IMR-90 (cell line): ENCODE results near the gene TMEM238. TPM values are rescaled to one million over a fixed set of nuclear protein-coding genes. Genes with fewer than 3 reads are reported as not detected.

Source experiments
- ATAC-seq: fragments of 200-7000 bp; cut with Tn5 transposase; 2 replicates; pipeline ENCODE4 v1.9.1; 2020; ENCODE audit warnings: low read depth, mild to moderate bottlenecking, moderate library complexity
- BruUV-seq: library from RNA; stranded (reverse); fragments of 400-500 nt; replicated peaks from 2 replicates; lab custom pipeline; 2021; lab: Mats Ljungman, UMichigan
- CTCF ChIA-PET: fragments of 300-600 bp; formaldehyde crosslinking; extraction: SDS; loops from one replicate; lab custom pipeline; 2021; ENCODE audit warnings: antibody characterized with exemption; lab: Yijun Ruan, JAX
- POLR2A ChIA-PET: fragments of 300-600 bp; sonication (Branson Sonifier 250); formaldehyde crosslinking; loops from one replicate; lab custom pipeline; 2022; ENCODE audit warnings: antibody characterized with exemption; ENCODE audit not compliant: unreplicated experiment; lab: Charles Lee
- DNase-seq: peaks from one replicate; pipeline ENCODE4 v3.0.0; 2013
- H2AFZ ChIP-seq: replicated peaks from 2 replicates; pipeline ENCODE3; 2013; ENCODE audit warnings: low read length, mild to moderate bottlenecking; ENCODE audit not compliant: poor library complexity
- H2AK5ac ChIP-seq: 2 replicates; pipeline ENCODE4 v1.6.1; 2013; ENCODE audit warnings: low read depth, low read length, inconsistent platforms
- H2AK9ac ChIP-seq: replicated peaks from 2 replicates; pipeline ENCODE3; 2013; ENCODE audit warnings: mild to moderate bottlenecking, low read depth, low read length, moderate library complexity; ENCODE audit not compliant: poor library complexity
- H2BK120ac ChIP-seq: 2 replicates; pipeline ENCODE4 v1.6.1; 2013; ENCODE audit warnings: low read depth, low read length, inconsistent platforms
- H2BK15ac ChIP-seq: 3 replicates; pipeline ENCODE4 v1.6.1; 2013; ENCODE audit warnings: low read depth, low read length, inconsistent platforms
- H2BK20ac ChIP-seq: 2 replicates; pipeline ENCODE4 v1.6.1; 2013; ENCODE audit warnings: low read depth, mild to moderate bottlenecking, inconsistent platforms, low read length, moderate library complexity
- H2BK5ac ChIP-seq: 2 replicates; pipeline ENCODE4 v1.6.1; 2013; ENCODE audit warnings: mild to moderate bottlenecking, low read depth, low read length, inconsistent platforms; ENCODE audit not compliant: poor library complexity, severe bottlenecking
- H3K14ac ChIP-seq: replicated peaks from 2 replicates; pipeline ENCODE4 v1.6.1; 2013; ENCODE audit warnings: low read depth, low read length, inconsistent platforms
- H3K18ac ChIP-seq: 2 replicates; pipeline ENCODE4 v1.6.1; 2013; ENCODE audit warnings: low read depth, low read length, control low read depth
- H3K23ac ChIP-seq: 2 replicates; pipeline ENCODE4 v1.6.1; 2013; ENCODE audit warnings: low read depth, low read length, inconsistent platforms
- H3K27ac ChIP-seq: 2 replicates; pipeline ENCODE4 v1.5.1; 2013; ENCODE audit warnings: mild to moderate bottlenecking, control low read depth, low read length; ENCODE audit not compliant: insufficient read depth
- H3K27me3 ChIP-seq: 2 replicates; pipeline ENCODE4 v1.6.1; 2013; ENCODE audit warnings: low read length; ENCODE audit not compliant: control insufficient read depth, insufficient read depth
- H3K36me3 ChIP-seq: 2 replicates; pipeline ENCODE4 v1.6.1; 2013; ENCODE audit warnings: low read length, mixed read lengths; ENCODE audit not compliant: control insufficient read depth, insufficient read depth
- H3K4ac ChIP-seq: 2 replicates; pipeline ENCODE4 v1.6.1; 2013; ENCODE audit warnings: low read depth, low read length, inconsistent platforms
- H3K4me1 ChIP-seq: 2 replicates; pipeline ENCODE4 v1.6.1; 2013; ENCODE audit warnings: low read length, mixed read lengths; ENCODE audit not compliant: control insufficient read depth, insufficient read depth
- H3K4me2 ChIP-seq: 2 replicates; pipeline ENCODE4 v1.6.1; 2013; ENCODE audit warnings: low read depth, mild to moderate bottlenecking, control low read depth, low read length, moderate library complexity
- H3K4me3 ChIP-seq: 2 replicates; pipeline ENCODE4 v1.5.1; 2013; ENCODE audit warnings: low read depth, mild to moderate bottlenecking, control low read depth, low read length, moderate library complexity; ENCODE audit not compliant: insufficient read depth
- H3K56ac ChIP-seq: 2 replicates; pipeline ENCODE4 v1.6.1; 2013; ENCODE audit warnings: low read length, inconsistent platforms; ENCODE audit not compliant: insufficient read depth; ENCODE audit errors: extremely low read depth
- H3K79me1 ChIP-seq, 2 experiments: 2 replicates each; pipeline ENCODE4 v1.6.1; 2013; ENCODE audit warnings: low read length in 2 of 2, inconsistent platforms in 1 of 2, low read depth in 1 of 2
- H3K9ac ChIP-seq: 2 replicates; pipeline ENCODE4 v1.6.1; 2013; ENCODE audit warnings: low read depth, low read length, control low read depth
- H3K9me1 ChIP-seq: 2 replicates; pipeline ENCODE4 v1.6.1; 2013; ENCODE audit warnings: low read length, inconsistent platforms; ENCODE audit not compliant: insufficient read depth
- H3K9me3 ChIP-seq: 2 replicates; pipeline ENCODE4 v1.6.1; 2013; ENCODE audit warnings: low read length; ENCODE audit not compliant: control insufficient read depth, insufficient read depth
- H4K20me1 ChIP-seq: 2 replicates; pipeline ENCODE4 v1.6.1; 2013; ENCODE audit warnings: low read length, inconsistent platforms; ENCODE audit not compliant: insufficient read depth
- H4K5ac ChIP-seq: 2 replicates; pipeline ENCODE4 v1.6.1; 2013; ENCODE audit warnings: mild to moderate bottlenecking, low read depth, low read length, control low read depth
- H4K8ac ChIP-seq, 2 experiments: 2 replicates each; pipeline ENCODE4 v1.6.1; 2013; ENCODE audit warnings: low read depth in 2 of 2, low read length in 2 of 2, control low read depth in 1 of 2, inconsistent platforms in 1 of 2
- H4K91ac ChIP-seq: 2 replicates; pipeline ENCODE4 v1.6.1; 2013; ENCODE audit warnings: low read depth, low read length, inconsistent platforms; ENCODE audit not compliant: insufficient read depth
- BHLHE40 ChIP-seq: fragments of 150-350 bp; IDR thresholded peaks from 2 replicates; pipeline ENCODE4 v1.6.1; 2016; ENCODE audit warnings: mild to moderate bottlenecking, low read depth, low read length
- CEBPB ChIP-seq: IDR thresholded peaks from 2 replicates; pipeline ENCODE4 v1.6.1; 2012; ENCODE audit warnings: low read depth, low read length, improper control_type of control experiment
- CHD1 ChIP-seq: IDR thresholded peaks from 2 replicates; pipeline ENCODE4 v1.6.1; 2012; ENCODE audit warnings: low read depth, low read length, improper control_type of control experiment
- CTCF ChIP-seq: conservative IDR thresholded peaks from 2 replicates; pipeline ENCODE4 v1.5.1; 2012; ENCODE audit warnings: mild to moderate bottlenecking, low read depth, low read length, improper control_type of control experiment
- ELK1 ChIP-seq: fragments of 150-350 bp; IDR thresholded peaks from 2 replicates; pipeline ENCODE4 v1.6.1; 2016; ENCODE audit warnings: low read depth, mild to moderate bottlenecking, low read length, moderate library complexity, borderline replicate concordance
- FOS ChIP-seq: fragments of 150-350 bp; IDR thresholded peaks from 2 replicates; pipeline ENCODE4 v1.6.1; 2016; ENCODE audit warnings: low read depth, low read length
- MAFK ChIP-seq: IDR thresholded peaks from 2 replicates; pipeline ENCODE4 v1.6.1; 2012; ENCODE audit warnings: low read depth, low read length, improper control_type of control experiment
- MAZ ChIP-seq: IDR thresholded peaks from 2 replicates; pipeline ENCODE4 v1.6.1; 2012; ENCODE audit warnings: low read depth, mild to moderate bottlenecking, low read length, improper control_type of control experiment, moderate library complexity, borderline replicate concordance
- MXI1 ChIP-seq: IDR thresholded peaks from 2 replicates; pipeline ENCODE4 v1.6.1; 2012; ENCODE audit warnings: low read depth, mild to moderate bottlenecking, low read length, moderate library complexity, borderline replicate concordance
- NFE2L2 ChIP-seq: fragments of 150-350 bp; IDR thresholded peaks from 2 replicates; pipeline ENCODE4 v1.6.1; 2016; ENCODE audit warnings: low read depth, mild to moderate bottlenecking, low read length
- POLR2A ChIP-seq: IDR thresholded peaks from 2 replicates; pipeline ENCODE4 v1.6.1; 2012; ENCODE audit warnings: mild to moderate bottlenecking, low read depth, low read length
- RAD21 ChIP-seq: IDR thresholded peaks from 2 replicates; pipeline ENCODE4 v1.6.1; 2012; ENCODE audit warnings: low read length, improper control_type of control experiment
- RCOR1 ChIP-seq: IDR thresholded peaks from 2 replicates; pipeline ENCODE4 v1.6.1; 2012; ENCODE audit warnings: mild to moderate bottlenecking, low read length, improper control_type of control experiment; ENCODE audit not compliant: insufficient replicate concordance
- RFX5 ChIP-seq: IDR thresholded peaks from 2 replicates; pipeline ENCODE4 v1.8.0; 2012; ENCODE audit warnings: low read depth, mild to moderate bottlenecking, low read length, moderate library complexity
- SMC3 ChIP-seq: fragments of 150-350 bp; IDR thresholded peaks from 2 replicates; pipeline ENCODE4 v1.6.1; 2016; ENCODE audit warnings: low read depth, mild to moderate bottlenecking, antibody characterized with exemption, low read length, moderate library complexity
- USF2 ChIP-seq: fragments of 150-350 bp; IDR thresholded peaks from 2 replicates; pipeline ENCODE4 v1.6.1; 2017; ENCODE audit warnings: mild to moderate bottlenecking, antibody characterized with exemption, low read length, low read depth
- WGBS, 2 experiments: methylation state at CpG; one replicate each; pipeline versions ENCODE4 v1.1.5 to v1.1.7; 2013; ENCODE audit warnings: missing lambda C conversion rate in 2 of 2; ENCODE audit not compliant: insufficient read length in 1 of 2; ENCODE audit errors: extremely low coverage in 2 of 2; 5-methylcytosine and 5-hydroxymethylcytosine counted together
- dilution Hi-C: fragments of 300-500 bp; cut with HindIII; formaldehyde crosslinking; loops from one replicate; pipeline ENCODE4 v1.14.3; 2018; ENCODE audit warnings: low sequenced_read_pairs; ENCODE audit not compliant: unreplicated experiment
- in situ Hi-C: fragments of 300-500 bp; cut with MboI; formaldehyde crosslinking; loops from 3 replicates; pipeline ENCODE4 v1.14.3; 2019; ENCODE audit warnings: low sequenced_read_pairs, inconsistent platforms, mixed read lengths
- intact Hi-C: fragments of 100-400 bp; cut with micrococcal nuclease; formaldehyde crosslinking; loops from 2 replicates; pipeline ENCODE4 v1.10.0; 2022
- polyA plus RNA-seq, 3 experiments: library from polyadenylated mRNA; depleted of rRNA; stranded (reverse); fragments of >200 nt; gene quantifications; 2 replicates each; pipeline ENCODE4 v1.2.3, GENCODE V29; 2012; ENCODE audit warnings: low replicate concordance in 1 of 3
- total RNA-seq: library from RNA; depleted of rRNA; stranded (reverse); fragments of >200 nt; gene quantifications from 2 replicates; pipeline ENCODE4 v1.2.3, GENCODE V29; 2012

The TMEM238 gene
- total and polyA plus RNA-seq, 2 of the 4 experiments (the other 2 are of a cell fraction) = not detected

GRCh38 chr19:55431183-55431582, 47.1 kb upstream of the TMEM238 start:
- ChIA-PET POLR2A (no interaction called here), CTCF (no interaction called here)
- no peak overlapping the region for H3K23ac ChIP-seq
- no peak overlapping the region for H3K56ac ChIP-seq
- BruUV-seq = no TSS peak
- no peak overlapping the region for H4K91ac ChIP-seq
- H3K18ac ChIP-seq = no peak overlapping the region
- no peaks in the 10 kb centered on the region for H3K4me1 ChIP-seq
- H2AK5ac ChIP-seq = no peak overlapping the region
- no peak overlapping the region for H4K5ac ChIP-seq
- no peak overlapping the region for H3K4me2 ChIP-seq
- H2BK20ac ChIP-seq = no peak overlapping the region
- H3K9me1 ChIP-seq = peaks cover 11% of the 10 kb centered on the region; the same call in 1 of the 2 replicates
- peaks cover 3% of the 10 kb centered on the region for H3K9me3 ChIP-seq
- no peak overlapping the region for H3K4me3 ChIP-seq
- no peak overlapping the region for H3K27ac ChIP-seq
- no peak for TF ChIP-seq MXI1
- TF ChIP-seq RFX5 = no peak
- TF ChIP-seq MAFK = no peak
- TF ChIP-seq POLR2A = no peak
- TF ChIP-seq FOS = no peak
- TF ChIP-seq MAZ = no peak
- TF ChIP-seq CTCF = no peak
- no peak for TF ChIP-seq RAD21
- TF ChIP-seq SMC3 = no peak
- TF ChIP-seq CHD1 = no peak
- TF ChIP-seq NFE2L2 = no peak
- no peak for TF ChIP-seq CEBPB
- TF ChIP-seq ELK1 = no peak
- TF ChIP-seq RCOR1 = no peak
- no peak for TF ChIP-seq BHLHE40
- TF ChIP-seq USF2 = no peak
- peaks cover 21% of the 10 kb centered on the region for H3K27me3 ChIP-seq
- dilution Hi-C loops = no loop called here
- 67% methylated on average over 1 of the region's 1 CpG; no CpG with 5 or more reads in 1 of the 2 experiments for WGBS, 2 experiments
- DNase-seq = no peak
- H3K4ac ChIP-seq = no peak overlapping the region
- H3K79me1 ChIP-seq = no peaks in the 10 kb centered on the region
- H2AFZ ChIP-seq = no peak overlapping the region
- no peak overlapping the region for H3K14ac ChIP-seq
- H4K20me1 ChIP-seq = no peaks in the 10 kb centered on the region; the same call in 1 of the 2 replicates
- in situ Hi-C loops = no loop called here
- no peak overlapping the region for H2BK15ac ChIP-seq
- no peak overlapping the region for H3K9ac ChIP-seq
- no peak overlapping the region for H2AK9ac ChIP-seq
- H2BK120ac ChIP-seq = no peak overlapping the region
- no peaks in the 10 kb centered on the region for H3K36me3 ChIP-seq
- no peak overlapping the region for H2BK5ac ChIP-seq
- H4K8ac ChIP-seq = no peak overlapping the region
- ATAC-seq = no peak
- intact Hi-C loops = no loop called here
